ENCODE measurements around the gene EFNA2.

Gene EFNA2

DNA sequence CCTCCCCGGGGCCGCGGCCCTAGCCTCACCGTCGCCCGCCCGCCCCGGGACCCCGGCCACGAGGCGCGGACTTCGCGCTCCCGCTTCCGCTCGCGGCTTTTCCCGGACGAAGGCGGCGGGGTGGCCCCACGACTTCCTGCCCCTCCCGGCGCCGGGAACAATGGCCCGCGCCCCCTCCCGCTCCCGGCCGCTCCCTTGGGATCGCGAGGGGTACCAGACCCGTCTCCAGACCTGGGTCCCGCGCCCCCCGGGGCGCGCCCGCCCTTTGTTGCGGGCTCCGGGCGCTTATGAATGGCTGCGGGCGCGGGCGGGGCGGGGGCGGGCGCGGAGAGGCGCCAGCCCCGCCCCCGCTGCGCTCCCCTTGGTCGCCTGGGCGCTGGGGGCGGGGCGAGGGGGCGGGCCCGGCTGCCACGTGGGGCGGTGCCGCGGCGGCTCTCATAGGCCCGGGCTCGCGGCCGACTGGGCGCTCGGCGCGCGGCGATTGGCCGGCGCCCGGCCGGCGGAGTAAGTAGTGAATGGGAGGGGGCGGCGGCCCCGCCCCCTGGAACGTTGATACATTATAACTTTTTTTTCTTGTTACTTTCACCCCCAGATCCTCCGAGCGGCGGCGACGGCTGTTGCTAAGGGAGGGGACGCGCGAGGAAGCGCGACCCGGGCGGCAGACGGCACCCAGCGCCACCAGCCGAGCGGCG is 36.2 kb upstream of the EFNA2 start:
- DNase-seq, result peak; percentile 96

DNA sequence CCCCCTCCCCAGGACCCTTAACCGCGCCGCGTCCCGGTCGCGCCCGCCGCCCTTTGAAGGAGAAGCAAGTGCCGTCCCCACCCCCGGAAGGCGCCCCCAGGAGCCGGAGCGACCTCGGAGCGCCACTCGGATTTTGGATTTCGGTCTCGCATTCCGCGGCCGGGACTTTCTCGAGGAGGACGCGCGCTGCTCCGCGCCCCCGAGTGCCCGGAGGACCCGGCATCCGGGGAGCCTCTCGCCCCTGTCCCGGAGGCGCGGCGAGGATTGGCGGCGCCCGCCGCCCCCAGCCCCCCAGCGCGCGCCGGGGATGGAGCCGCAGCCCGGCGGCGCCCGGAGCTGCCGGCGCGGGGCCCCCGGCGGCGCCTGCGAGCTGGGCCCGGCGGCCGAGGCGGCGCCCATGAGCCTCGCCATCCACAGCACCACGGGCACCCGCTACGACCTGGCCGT is 35.7 kb upstream of the EFNA2 start:
- DNase-seq, result no peak

DNA sequence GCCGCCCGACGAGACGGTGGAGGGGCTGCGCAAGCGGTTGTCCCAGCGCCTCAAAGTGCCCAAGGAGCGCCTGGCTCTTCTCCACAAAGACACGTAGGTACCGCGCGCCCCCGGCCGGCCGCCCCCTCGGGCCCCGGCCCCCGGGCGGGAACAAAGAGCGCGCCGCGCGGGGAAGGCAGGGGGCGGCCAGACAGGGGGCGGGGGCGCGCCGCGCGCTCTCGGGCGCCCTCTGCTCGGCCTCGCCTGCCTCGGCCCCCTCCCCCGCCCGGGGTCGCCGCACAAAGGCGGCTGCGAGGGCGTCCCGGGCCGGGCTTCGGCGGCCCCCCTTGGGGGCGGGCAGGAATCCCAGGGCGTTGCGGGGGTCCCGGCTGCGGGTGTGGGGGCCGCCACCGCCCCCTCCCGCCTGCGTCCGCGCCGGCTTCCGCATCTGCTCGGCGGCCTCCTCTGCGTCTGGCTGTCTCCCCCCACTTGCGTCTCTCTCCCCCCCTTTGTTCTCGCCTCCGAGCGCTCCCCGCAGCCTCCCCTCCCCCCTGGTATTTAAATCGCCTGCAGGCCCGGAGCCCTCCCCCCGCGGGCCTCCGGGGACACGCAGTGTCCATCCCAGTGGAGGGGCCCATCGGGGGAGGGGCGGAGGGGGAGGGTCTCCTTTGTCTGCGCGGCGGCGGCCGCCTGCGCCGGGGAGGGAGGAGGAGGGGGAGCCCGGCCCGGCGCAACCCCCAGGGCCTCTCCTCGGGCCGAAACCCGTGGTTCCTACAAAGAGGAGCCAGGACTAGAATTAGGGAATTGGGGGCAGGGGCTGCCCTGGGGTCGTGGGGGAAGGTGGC is 35.0 kb upstream of the EFNA2 start:
- no peak for DNase-seq

GRCh38 chr19:1251330-1252220 is 34.1 kb upstream of the EFNA2 start:
- no peak for DNase-seq

GRCh38 chr19:1252221-1252820 is 33.4 kb upstream of the EFNA2 start:
- peak; percentile 82 for DNase-seq

DNA sequence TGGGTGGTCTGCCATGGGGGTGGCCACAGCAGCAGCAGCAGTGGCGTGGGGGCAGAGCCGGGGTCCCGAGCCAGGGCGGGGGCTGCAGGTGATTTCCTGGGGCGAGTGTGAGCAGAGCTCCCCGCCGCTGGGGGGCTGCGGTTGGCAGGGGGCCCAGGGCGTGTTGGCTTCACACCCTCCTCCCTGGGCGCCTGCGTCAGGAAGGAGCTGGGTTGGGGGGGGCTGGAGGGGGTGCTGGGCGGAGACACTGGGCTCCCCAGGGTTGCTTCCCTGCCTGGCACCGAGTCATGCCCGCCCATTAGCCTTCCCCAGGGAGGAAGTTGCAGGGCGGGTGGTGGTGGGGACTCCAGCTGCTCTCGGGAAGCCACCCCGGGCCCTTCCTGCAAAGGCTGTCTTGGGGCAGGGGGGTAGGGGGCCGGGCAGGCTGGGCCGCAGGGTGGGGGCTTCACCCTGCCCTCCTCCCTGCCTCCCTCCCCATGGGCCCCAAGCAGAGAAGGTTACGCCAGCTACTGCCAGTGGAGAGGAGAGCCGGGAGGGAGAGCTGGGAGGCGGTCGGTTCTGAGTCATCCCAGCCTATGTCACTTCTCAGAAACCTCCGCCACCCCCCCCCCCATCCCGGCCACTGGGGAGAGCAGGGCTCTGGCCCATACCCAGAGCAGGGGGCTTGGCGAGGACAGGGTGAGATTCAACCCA is 32.7 kb upstream of the EFNA2 start:
- peak; percentile 86 for DNase-seq

GRCh38 chr19:1253514-1254080 is 32.1 kb upstream of the EFNA2 start:
- DNase-seq, result no peak

DNA sequence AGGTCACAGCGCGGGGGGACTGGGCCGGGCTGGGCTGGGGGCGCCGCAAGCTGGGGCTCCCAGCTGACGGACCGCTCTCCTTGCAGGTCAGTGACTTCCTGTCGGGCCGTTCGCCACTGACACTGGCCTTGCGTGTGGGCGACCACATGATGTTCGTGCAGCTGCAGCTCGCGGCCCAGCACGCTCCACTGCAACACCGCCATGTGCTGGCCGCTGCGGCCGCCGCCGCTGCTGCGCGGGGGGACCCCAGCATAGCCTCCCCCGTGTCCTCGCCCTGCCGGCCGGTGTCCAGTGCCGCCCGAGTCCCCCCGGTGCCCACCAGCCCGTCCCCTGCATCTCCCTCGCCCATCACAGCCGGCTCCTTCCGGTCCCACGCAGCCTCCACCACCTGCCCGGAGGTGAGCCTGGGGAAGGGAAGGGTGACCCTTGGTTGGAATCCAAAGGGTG is 31.6 kb upstream of the EFNA2 start:
- DNase-seq, result no peak

DNA sequence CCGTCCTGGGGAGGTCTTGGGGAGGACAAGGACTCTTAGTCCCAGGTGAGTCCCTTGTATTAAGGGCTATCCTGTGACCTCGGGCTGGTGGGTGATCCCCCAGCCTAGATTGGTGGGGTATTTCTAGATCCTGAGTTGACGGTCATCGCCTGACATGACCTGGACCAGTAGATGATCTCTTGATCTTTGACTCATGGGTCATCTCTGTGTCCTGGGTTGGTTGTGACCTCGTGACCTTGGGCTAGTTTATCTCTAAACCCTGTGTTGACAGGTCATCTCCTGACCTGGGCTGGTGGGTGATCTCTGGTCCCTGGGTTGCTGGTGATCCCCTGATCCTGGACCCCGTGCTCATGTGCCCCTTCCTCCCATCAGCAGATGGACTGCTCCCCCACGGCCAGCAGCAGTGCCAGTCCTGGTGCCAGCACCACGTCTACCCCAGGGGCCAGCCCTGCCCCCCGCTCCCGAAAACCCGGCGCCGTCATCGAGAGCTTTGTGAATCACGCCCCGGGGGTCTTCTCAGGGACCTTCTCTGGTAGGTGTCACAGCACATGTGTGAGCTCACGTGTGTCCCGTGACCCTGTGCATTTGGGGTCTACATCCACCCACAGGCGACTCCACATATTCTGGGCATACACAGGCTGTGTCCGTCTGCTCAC is 31.0 kb upstream of the EFNA2 start:
- no peak for DNase-seq

- DNase-seq, result no peak
These were observed 30.2 kb upstream of the EFNA2 start for GRCh38 chr19:1255186-1256161.

- no peak for DNase-seq
These were observed 28.8 kb upstream of the EFNA2 start for GRCh38 chr19:1256646-1257474.

- no peak for DNase-seq
These were observed 28.1 kb upstream of the EFNA2 start for GRCh38 chr19:1257475-1258162.

- no peak for DNase-seq
These were observed 27.5 kb upstream of the EFNA2 start for GRCh38 chr19:1258163-1258492.

GRCh38 chr19:1258707-1259205 is 26.9 kb upstream of the EFNA2 start:
- no peak for DNase-seq

GRCh38 chr19:1259206-1259875 is 26.3 kb upstream of the EFNA2 start:
- peak; percentile 66 for DNase-seq

DNA sequence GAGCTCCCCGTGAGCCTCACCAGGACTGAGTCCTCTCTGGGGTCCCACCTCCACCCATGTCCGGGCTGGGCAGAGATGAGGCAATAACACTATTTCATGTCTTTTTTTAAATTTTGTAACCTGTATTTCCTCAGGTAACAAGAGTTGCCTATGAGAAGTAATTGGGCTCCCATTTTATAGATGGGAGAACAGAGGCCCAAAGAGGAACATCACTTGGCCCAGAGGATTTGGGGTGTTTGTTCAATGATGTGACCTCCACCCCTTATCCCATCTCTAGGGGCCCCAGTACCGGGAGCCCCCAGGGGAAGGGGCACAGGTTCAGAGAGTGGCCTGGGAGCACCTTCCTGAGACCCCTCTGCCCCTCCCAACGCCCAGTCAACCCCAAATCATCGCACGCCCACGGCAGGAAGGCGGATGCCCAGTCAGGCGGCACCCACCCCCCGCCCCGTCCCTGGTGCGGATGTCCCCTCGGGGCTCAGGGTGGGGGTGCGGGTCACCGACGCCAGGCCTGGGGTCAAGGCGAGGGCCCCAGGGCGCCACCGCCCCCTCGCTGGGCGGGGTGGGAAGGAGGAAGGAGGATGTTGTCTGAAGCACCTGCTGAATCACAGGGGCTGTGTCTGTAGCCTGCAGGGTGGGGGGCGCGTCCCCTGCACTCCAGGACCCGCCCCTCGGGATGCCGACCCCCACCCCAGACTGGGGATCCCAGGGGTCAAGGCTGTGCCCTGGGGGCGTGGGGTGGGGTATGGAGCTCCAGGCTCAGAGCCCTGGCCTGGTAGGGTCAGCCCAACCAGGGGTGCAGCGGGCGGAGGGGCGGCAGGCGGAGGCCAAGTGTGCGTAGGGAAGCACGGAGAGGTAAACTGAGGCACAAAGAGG is 25.6 kb upstream of the EFNA2 start:
- DNase-seq, result no peak

Measured in CD4-positive, alpha-beta T cell treated with Interleukin-4 for 4 hours (primary cell).